Uterus (tissue), 4 donors: ENCODE data around the gene TOX2. TPM values are rescaled to one million over a fixed set of nuclear protein-coding genes. Genes with fewer than 3 reads are reported as not detected.

Experiments
- DNase-seq, 2 donors: peaks; one replicate each; pipeline ENCODE4 v3.0.0-alpha.2; 2019 to 2020
- H3K27ac ChIP-seq, 2 donors: fragments of 200-600 bp; sonication (generic); 1 replicate in 1 of 2; 2 replicates in 1 of 2; pipeline ENCODE4 v1.5.1; 2016 to 2018
- H3K27me3 ChIP-seq, 2 donors: fragments of 200-600 bp; sonication (generic); one replicate each; pipeline ENCODE4 v1.5.1; 2018 to 2019; ENCODE audit warnings: control low read depth in 1 of 2
- H3K36me3 ChIP-seq, 2 donors: fragments of 200-600 bp; sonication (generic); one replicate each; pipeline ENCODE4 v1.5.1; 2019; ENCODE audit warnings: control low read depth in 1 of 2
- H3K4me1 ChIP-seq, 2 donors: fragments of 200-600 bp; sonication (generic); one replicate each; pipeline ENCODE4 v1.5.1; 2018 to 2019; ENCODE audit warnings: control low read depth in 1 of 2
- H3K4me3 ChIP-seq, 2 donors: fragments of 200-600 bp; sonication (generic); 1 replicate in 1 of 2; 2 replicates in 1 of 2; pipeline ENCODE4 v1.5.1; 2018 to 2019; ENCODE audit warnings: mild to moderate bottlenecking in 1 of 2
- H3K9me3 ChIP-seq, 2 donors: fragments of 200-600 bp; sonication (generic); one replicate each; pipeline ENCODE4 v1.5.1; 2019; ENCODE audit warnings: control low read depth in 1 of 2
- POLR2A ChIP-seq, 2 donors: fragments of 450-650 bp; IDR thresholded peaks; one replicate each; pipeline ENCODE4 v1.6.1; 2016; ENCODE audit warnings: antibody characterized with exemption in 2 of 2, mild to moderate bottlenecking in 1 of 2, moderate library complexity in 1 of 2
- intact Hi-C: fragments of 100-400 bp; cut with DNase I; formaldehyde crosslinking; loops from one replicate; pipeline ENCODE4 v1.15.1; 2023; ENCODE audit warnings: low total_unique reads
- total RNA-seq, 4 donors: library from RNA; depleted of rRNA in 3 of 4; stranded (reverse); fragments of >200 nt in 3 of 4; gene quantifications; one replicate each; pipeline versions ENCODE4 v1.1.0 to v1.2.4, GENCODE V29; 2014 to 2023
- TF ChIP-seq, protein P1 (sequence below), 4 experiments: fragments of 200-600 bp in 2 of 4; fragments of 450-650 bp in 2 of 4; sonication (generic) in 2 of 4; IDR thresholded peaks; one replicate each; pipeline ENCODE4 v1.5.1; 2016 to 2019; ENCODE audit warnings: antibody characterized with exemption in 4 of 4, mild to moderate bottlenecking in 2 of 4, moderate library complexity in 1 of 4
- donor health status: DM: yes; HTN: yes; CAD: no.

Gene TOX2
- total RNA-seq, 4 donors from 2014 or later: 0.26 to 4.8 (median 0.28) TPM; not detected in 1

DNA sequence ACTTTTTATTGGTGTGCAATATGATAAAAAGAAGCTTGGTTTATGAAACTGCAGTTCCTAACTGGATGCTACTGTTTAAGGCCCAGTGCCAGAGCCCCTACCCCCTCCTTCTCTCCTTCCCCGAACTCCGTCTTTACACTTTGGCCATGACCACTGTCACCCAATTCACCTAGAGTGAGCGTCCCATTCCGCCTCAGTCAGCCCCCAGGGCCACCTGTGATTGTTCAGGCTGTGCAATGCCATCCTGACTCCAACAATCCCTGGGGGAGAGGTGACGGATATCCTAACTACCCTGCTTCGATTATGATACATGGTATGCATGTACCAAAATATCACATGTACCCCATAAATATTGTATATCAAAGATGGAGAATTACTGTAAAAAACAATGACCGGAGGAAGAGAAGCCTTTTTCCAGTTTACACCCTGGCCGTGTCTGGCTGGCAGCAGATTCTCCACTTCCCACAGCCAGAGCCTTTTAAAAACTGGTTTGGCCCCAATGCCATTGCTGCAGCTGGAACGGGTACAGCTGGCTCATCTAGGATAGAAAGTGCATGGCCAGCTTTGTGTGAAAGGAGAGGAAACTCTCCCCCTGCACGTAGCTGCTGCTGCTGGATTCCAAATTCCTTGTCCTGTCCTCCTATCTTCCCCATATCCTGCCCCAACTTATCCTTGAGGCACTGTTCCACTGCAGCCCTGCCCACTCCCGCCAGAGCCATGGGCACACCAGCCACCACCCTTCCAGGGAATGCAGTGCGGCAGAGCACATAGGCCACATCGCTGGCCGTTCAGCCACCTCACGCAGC lies 172.6 kb downstream of the TOX2 start:
- no peaks in the 10 kb centered on the region for H3K4me1 ChIP-seq
- DNase-seq: no peak
- H3K36me3 ChIP-seq: no peaks in the 10 kb centered on the region
- intact Hi-C loops: no loop called here
- no peak overlapping the region for H3K4me3 ChIP-seq
- H3K27ac ChIP-seq: no peak overlapping the region
- TF ChIP-seq, protein P1, sequence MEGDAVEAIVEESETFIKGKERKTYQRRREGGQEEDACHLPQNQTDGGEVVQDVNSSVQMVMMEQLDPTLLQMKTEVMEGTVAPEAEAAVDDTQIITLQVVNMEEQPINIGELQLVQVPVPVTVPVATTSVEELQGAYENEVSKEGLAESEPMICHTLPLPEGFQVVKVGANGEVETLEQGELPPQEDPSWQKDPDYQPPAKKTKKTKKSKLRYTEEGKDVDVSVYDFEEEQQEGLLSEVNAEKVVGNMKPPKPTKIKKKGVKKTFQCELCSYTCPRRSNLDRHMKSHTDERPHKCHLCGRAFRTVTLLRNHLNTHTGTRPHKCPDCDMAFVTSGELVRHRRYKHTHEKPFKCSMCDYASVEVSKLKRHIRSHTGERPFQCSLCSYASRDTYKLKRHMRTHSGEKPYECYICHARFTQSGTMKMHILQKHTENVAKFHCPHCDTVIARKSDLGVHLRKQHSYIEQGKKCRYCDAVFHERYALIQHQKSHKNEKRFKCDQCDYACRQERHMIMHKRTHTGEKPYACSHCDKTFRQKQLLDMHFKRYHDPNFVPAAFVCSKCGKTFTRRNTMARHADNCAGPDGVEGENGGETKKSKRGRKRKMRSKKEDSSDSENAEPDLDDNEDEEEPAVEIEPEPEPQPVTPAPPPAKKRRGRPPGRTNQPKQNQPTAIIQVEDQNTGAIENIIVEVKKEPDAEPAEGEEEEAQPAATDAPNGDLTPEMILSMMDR (IDR thresholded peaks at IDR 0.05): no peak
- no peak for TF ChIP-seq POLR2A (IDR thresholded peaks at IDR 0.05)
- H3K9me3 ChIP-seq: no peaks in the 10 kb centered on the region
- H3K27me3 ChIP-seq: no peaks in the 10 kb centered on the region

DNA sequence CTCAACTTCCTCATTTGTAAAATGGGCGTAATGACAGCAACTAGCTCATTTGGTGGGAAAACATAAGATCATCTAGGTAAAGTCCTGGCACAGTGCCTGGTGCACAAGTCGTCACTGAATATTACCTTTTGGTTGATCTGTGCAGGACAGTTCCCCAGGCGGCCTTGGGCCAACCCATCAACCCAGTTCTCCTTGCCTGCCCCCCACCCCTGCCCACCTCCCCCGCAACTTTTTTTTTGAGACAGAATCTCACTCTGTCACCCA lies 173.1 kb downstream of the TOX2 start:
- intact Hi-C loops: no loop called here
- Histone ChIP-seq H3K4me1 (no peaks in the 10 kb centered on the region), H3K9me3 (no peaks in the 10 kb centered on the region), H3K4me3 (no peak overlapping the region), H3K36me3 (no peaks in the 10 kb centered on the region), H3K27ac (no peak overlapping the region), H3K27me3 (no peaks in the 10 kb centered on the region)
- no peak for TF ChIP-seq POLR2A (IDR thresholded peaks at IDR 0.05)
- TF ChIP-seq, protein P1 (IDR thresholded peaks at IDR 0.05): no peak
- DNase-seq: no peak

DNA sequence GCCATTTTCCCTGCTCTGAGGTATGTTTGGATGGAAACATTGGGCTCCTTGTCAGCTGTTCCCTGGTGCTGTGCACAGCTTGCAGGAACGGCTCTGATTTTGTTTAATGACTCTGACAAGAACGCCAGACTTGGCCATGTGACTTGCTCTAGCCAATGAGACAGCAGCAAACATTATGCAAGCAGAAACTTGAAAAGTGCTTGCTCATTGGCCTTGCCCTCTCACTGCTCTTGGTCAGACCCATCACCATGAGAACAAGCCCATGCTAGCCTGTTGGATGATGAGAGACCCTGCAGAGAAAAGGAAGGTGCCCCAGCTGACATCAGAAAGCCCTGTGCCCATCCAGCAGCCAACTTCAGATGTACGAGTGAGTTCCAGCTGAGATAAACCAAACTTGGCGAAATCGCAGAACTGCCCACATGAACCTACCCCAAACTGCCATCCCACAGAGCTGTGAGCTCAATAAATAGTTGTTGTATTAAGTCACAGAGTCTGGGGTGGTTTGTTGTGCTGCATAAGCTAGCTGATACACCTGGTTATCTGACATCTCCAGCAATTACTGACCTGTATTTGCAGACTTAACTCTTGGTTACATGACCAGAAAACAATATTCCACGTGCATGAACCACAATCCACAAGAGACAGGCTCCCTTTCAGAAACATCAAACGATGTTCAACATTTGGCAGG lies 175.5 kb downstream of the TOX2 start:
- no peaks in the 10 kb centered on the region for H3K27me3 ChIP-seq
- intact Hi-C loops: no loop called here

DNA sequence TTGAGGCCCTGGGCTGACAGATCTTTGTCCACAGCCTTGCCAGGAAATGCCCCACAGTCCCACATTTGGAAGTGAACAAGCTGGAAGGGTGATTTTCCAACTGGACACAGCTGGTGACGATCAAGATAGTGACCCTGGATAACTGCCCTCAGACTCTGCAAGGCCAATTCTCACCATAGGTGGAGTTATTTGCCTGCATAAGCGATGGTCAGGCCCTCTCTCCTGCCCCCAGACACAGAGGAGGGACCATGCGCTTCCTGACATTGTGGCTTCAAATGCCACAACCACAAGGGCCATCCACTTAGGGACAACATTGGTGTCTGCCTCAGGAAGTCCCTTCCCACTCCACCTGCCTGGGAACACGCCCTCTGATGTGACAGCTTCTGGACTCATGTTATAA lies 176.4 kb downstream of the TOX2 start:
- no peak for DNase-seq

More for the DNA sequence above, 175.5 kb downstream of the TOX2 start:
- Histone ChIP-seq H3K27ac (no peak overlapping the region), H3K4me3 (no peak overlapping the region), H3K4me1 (no peaks in the 10 kb centered on the region), H3K36me3 (no peaks in the 10 kb centered on the region), H3K9me3 (no peaks in the 10 kb centered on the region)
- no peak for DNase-seq
- TF ChIP-seq POLR2A (IDR thresholded peaks at IDR 0.05): no peak
- TF ChIP-seq, protein P1 (IDR thresholded peaks at IDR 0.05): no peak

More for the DNA sequence above, 176.4 kb downstream of the TOX2 start:
- Histone ChIP-seq H3K27me3 (no peaks in the 10 kb centered on the region), H3K36me3 (no peaks in the 10 kb centered on the region), H3K9me3 (no peaks in the 10 kb centered on the region), H3K4me3 (no peak overlapping the region), H3K4me1 (no peaks in the 10 kb centered on the region), H3K27ac (no peak overlapping the region)
- TF ChIP-seq POLR2A (IDR thresholded peaks at IDR 0.05): no peak
- TF ChIP-seq, protein P1 (IDR thresholded peaks at IDR 0.05): no peak
- intact Hi-C loops: no loop called here
